Neutrophil (primary cell): ENCODE results near the gene TRAF3.

ENCODE experiments used
- H3K27ac ChIP-seq: fragments of 200-600 bp; sonication (generic); 2 replicates; pipeline ENCODE4 v1.5.1; 2016; ENCODE audit warnings: mild to moderate bottlenecking, moderate library complexity
- H3K27me3 ChIP-seq: fragments of 200-600 bp; sonication (generic); 2 replicates; pipeline ENCODE4 v1.6.0; 2016; ENCODE audit warnings: mild to moderate bottlenecking
- H3K36me3 ChIP-seq: fragments of 200-600 bp; sonication (generic); 2 replicates; pipeline ENCODE4 v1.5.1; 2017
- H3K4me1 ChIP-seq, 2 experiments: fragments of 200-600 bp in 1 of 2; sonication (generic) in 1 of 2; 1 replicate in 1 of 2; 2 replicates in 1 of 2; pipeline versions ENCODE4 v1.5.1 to v1.6.1; 2013 to 2016; ENCODE audit warnings: low read depth in 1 of 2, low read length in 1 of 2, mild to moderate bottlenecking in 1 of 2, moderate library complexity in 1 of 2; ENCODE audit not compliant: control insufficient read depth in 1 of 2, insufficient read depth in 1 of 2
- H3K4me3 ChIP-seq, 2 experiments: fragments of 200-600 bp in 1 of 2; sonication (generic) in 1 of 2; 1 replicate in 1 of 2; 2 replicates in 1 of 2; pipeline ENCODE4 v1.5.1; 2013 to 2016; ENCODE audit warnings: low read depth in 1 of 2, low read length in 1 of 2, mild to moderate bottlenecking in 1 of 2, moderate library complexity in 1 of 2
- H3K9me3 ChIP-seq: fragments of 200-600 bp; sonication (generic); 2 replicates; pipeline ENCODE4 v1.5.1; 2016
- TF ChIP-seq, protein P1 (sequence below): fragments of 200-600 bp; sonication (generic); IDR thresholded peaks from 2 replicates; pipeline ENCODE4 v1.5.1; 2016; ENCODE audit warnings: antibody characterized with exemption

The TRAF3 gene

DNA sequence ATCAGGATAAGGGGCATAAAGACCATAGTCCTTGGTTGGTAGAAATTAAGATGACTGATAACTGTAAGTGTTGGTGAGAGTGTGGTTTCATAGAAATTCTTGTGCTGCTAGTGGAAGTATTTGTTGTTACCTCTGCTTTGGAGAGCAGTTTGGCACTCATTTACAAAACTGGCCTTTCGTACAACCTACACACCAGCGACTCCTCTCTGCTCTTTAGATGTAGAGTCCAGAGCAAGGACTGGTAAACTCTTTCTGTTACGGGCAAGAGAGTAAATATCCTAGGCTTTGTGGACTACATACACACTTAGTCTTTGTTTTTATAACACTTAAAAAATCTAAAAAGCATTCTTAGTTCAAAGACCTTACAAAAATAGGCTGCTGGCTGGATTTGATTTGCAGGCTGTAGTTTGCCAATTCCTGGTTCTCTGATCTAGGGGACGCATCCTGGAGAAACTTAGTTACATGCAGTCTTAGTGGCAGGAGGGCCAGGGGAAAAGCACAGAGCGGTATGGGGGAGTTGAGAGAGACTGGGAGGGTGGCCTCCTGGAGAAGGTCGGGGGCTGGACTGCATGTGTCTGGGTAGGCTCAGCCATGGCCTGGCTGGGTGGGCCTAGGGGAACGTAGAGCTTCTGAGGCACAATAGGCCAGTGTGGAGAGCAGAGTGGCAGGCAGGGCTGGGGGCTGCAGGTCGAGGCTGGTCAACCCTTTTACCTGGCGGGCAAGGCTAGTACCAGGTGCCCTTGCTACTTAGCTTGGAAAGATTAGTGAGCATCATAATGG, 89.9 kb downstream of the TRAF3 start:
- Histone ChIP-seq H3K36me3 (peaks cover 23% of the 10 kb centered on the region), H3K4me1 (no peaks in the 10 kb centered on the region), H3K9me3 (no peaks in the 10 kb centered on the region), H3K4me3 (no peak overlapping the region), H3K27ac (no peak overlapping the region), H3K27me3 (no peaks in the 10 kb centered on the region)
- TF ChIP-seq, protein P1, sequence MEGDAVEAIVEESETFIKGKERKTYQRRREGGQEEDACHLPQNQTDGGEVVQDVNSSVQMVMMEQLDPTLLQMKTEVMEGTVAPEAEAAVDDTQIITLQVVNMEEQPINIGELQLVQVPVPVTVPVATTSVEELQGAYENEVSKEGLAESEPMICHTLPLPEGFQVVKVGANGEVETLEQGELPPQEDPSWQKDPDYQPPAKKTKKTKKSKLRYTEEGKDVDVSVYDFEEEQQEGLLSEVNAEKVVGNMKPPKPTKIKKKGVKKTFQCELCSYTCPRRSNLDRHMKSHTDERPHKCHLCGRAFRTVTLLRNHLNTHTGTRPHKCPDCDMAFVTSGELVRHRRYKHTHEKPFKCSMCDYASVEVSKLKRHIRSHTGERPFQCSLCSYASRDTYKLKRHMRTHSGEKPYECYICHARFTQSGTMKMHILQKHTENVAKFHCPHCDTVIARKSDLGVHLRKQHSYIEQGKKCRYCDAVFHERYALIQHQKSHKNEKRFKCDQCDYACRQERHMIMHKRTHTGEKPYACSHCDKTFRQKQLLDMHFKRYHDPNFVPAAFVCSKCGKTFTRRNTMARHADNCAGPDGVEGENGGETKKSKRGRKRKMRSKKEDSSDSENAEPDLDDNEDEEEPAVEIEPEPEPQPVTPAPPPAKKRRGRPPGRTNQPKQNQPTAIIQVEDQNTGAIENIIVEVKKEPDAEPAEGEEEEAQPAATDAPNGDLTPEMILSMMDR, result no peak

DNA sequence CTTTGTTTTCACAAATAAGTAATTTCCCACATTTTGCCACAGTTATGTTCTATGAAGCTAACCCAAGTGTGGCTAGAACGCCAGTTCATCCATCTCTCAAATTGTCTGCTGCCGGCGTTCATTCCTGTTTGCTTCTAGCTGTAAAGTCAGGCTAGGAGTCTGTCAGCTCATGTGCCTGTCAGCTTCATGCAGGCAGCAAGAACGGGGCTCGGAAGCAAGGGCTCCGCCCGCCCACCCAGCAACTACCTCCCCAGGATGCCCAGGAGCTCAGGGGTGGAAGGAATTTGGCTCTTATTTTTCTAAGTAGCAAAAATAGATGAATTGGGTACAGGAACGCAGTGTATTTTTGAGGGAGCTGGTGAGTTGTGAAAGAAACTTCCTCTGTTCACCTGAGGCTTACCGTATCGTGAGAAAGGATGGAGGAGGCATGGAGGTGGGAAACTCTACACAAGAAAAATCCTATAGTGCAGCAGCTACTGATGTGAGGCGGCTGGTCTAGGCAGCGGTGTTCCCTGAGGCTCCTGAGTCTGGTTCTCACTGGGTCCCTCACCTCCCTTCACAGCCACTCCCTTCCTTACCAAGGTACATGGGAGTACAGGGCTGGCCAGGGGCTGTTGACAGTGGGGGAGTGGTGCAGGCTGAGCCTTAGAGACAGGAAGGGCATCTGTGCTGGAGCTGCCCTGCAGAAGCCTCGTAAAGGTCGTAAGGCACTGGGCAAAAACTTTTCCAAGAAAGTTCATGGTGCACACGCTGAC, 90.8 kb downstream of the TRAF3 start:
- H3K9me3 ChIP-seq, result no peaks in the 10 kb centered on the region
- H3K4me1 ChIP-seq, result no peaks in the 10 kb centered on the region
- peaks cover 31% of the 10 kb centered on the region for H3K36me3 ChIP-seq
- TF ChIP-seq, protein P1, result no peak
- H3K27me3 ChIP-seq, result no peaks in the 10 kb centered on the region
- no peak overlapping the region for H3K4me3 ChIP-seq
- no peak overlapping the region for H3K27ac ChIP-seq

DNA sequence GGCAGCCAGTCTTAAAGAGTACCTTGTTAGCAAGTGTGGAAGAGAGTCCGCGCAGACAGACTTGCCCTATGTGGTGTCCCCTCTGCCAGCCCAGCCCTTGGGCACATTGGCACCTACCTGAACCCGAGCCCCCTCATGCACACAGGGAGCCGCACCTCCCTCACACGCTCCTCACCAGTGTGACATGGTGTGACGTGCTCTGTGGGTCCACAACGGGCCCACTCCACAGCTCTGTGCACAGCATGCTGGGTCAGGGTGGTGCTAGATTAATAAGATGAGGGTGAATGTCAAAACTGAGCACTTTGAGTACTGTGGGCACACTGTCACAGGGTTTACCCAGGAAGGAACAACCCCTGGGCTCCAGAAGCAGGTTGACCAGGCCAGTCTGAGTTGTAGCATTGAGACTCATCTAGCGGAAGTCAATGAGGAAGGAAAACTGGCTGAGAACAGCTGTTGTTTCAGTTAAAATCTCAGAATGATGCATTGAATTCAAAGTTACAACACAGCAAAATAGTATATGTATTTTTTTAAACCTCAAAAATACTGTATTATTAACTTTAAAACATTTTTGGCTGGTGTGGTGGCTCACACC, 91.8 kb downstream of the TRAF3 start:
- TF ChIP-seq, protein P1, result no peak
- Histone ChIP-seq H3K36me3 (peaks cover 41% of the 10 kb centered on the region), H3K27me3 (no peaks in the 10 kb centered on the region), H3K4me3 (no peak overlapping the region), H3K9me3 (no peaks in the 10 kb centered on the region), H3K27ac (no peak overlapping the region), H3K4me1 (no peaks in the 10 kb centered on the region)

DNA sequence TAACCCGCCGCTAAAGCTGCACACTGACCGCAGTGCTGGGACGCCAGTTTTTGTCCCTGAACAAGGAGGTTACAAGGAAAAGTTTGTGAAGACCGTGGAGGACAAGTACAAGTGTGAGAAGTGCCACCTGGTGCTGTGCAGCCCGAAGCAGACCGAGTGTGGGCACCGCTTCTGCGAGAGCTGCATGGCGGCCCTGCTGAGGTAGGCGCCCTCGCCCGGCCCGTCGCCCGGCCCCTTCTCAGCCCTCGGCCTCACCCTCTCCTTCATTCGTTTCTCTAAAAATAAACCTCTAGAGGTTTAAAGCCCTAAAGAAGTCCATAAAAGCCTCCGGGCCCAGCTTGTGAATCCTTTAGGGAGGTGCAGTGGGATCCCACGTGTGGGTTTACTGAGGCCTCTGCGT, 93.0 kb downstream of the TRAF3 start:
- TF ChIP-seq, protein P1, result no peak
- Histone ChIP-seq H3K27ac (no peak overlapping the region), H3K4me3 (no peak overlapping the region), H3K9me3 (no peaks in the 10 kb centered on the region), H3K27me3 (no peaks in the 10 kb centered on the region), H3K4me1 (no peaks in the 10 kb centered on the region), H3K36me3 (peaks cover 51% of the 10 kb centered on the region)

DNA sequence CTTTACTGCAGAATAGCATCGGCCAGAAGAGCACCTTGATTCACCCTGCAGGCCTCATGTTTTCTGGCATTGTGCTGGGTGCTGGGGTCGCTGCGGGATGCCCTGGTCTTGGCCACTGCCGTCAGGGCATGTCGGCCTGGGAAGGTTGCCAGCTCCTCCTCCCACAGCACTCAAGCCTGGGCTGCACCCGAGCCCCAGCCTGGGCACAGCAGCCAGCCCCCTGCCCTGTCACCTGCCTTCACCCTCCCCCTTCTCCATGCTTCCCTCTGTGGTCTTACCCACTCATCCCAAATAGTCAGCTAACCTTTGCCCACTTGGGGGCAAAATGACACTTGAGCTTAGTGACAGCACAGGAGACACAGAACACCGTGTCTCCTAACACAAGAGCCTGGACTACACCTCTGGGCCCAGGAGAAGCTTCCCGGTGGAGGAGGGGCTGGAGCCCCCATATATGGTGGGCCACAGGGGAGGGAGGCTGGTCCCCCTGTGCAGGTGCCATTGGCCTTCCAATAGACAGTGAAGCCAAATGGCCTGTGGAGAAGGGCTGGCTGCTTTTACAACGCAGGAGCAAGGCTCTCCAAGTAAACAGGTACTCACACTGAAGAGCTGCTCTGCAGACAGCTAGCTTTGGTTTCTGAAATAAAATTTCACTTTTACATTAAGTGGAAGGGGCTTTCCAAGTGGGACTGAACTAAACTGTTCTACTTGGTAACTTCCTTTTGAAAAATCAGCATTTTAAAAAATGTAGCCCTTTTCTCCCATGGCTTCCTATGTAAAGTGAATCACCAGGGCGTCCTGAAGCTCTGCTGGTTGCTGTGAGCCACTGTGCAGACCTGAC, 94.0 kb downstream of the TRAF3 start:
- H3K27ac ChIP-seq, result no peak overlapping the region
- no peaks in the 10 kb centered on the region for H3K9me3 ChIP-seq
- TF ChIP-seq, protein P1, result no peak
- no peaks in the 10 kb centered on the region for H3K27me3 ChIP-seq
- no peaks in the 10 kb centered on the region for H3K4me1 ChIP-seq
- peaks cover 61% of the 10 kb centered on the region for H3K36me3 ChIP-seq
- no peak overlapping the region for H3K4me3 ChIP-seq
